HepG2 (cell line): ENCODE data around the gene TUBGCP3. TPM values are rescaled to one million over a fixed set of nuclear protein-coding genes. Genes with fewer than 3 reads are reported as not detected.

Experiments
- ATAC-seq: fragments of 200-7000 bp; cut with Tn5 transposase; 3 replicates; pipeline ENCODE4 v1.9.1; 2020; ENCODE audit warnings: mild to moderate bottlenecking, moderate library complexity
- BruUV-seq: library from RNA; stranded (reverse); fragments of 400-500 nt; replicated peaks from 2 replicates; lab custom pipeline; 2021; lab: Mats Ljungman, UMichigan
- CTCF ChIA-PET: fragments of 300-600 bp; formaldehyde crosslinking; extraction: SDS; loops from one replicate; lab custom pipeline; 2021; ENCODE audit warnings: low total read pairs, inconsistent platforms, low intra/inter-chr PET ratio; lab: Yijun Ruan, JAX
- POLR2A ChIA-PET: fragments of 350-600 bp; sonication (Branson Sonifier 250); formaldehyde crosslinking; loops from one replicate; lab custom pipeline; 2020; ENCODE audit warnings: antibody characterized with exemption, inconsistent platforms; lab: Yijun Ruan, JAX
- DNase-seq: peaks from one replicate; pipeline ENCODE4 v3.0.0-alpha.2; 2015; ENCODE audit warnings: low spot score
- FAIRE-seq: peaks from 3 replicates; lab custom pipeline; 2011; peaks lifted over from hg19 to GRCh38; lab: Jason Lieb, UNC
- H2AFZ ChIP-seq: one replicate; pipeline ENCODE4 v1.6.1; 2011; ENCODE audit warnings: low read length, inconsistent platforms
- H3K27ac ChIP-seq: fragments of 300-600 bp; 3 replicates; pipeline ENCODE4 v1.8.0; 2011; ENCODE audit warnings: mixed run types, mild to moderate bottlenecking, mixed read lengths, low read length, inconsistent platforms; ENCODE audit not compliant: insufficient read depth; ENCODE audit errors: extremely low read length
- H3K27me3 ChIP-seq, 2 experiments: fragments of 200-600 bp in 1 of 2; 2 replicates in 1 of 2; 3 replicates in 1 of 2; pipeline versions ENCODE4 v1.6.0 to v1.8.0; 2011; ENCODE audit warnings: low read length in 2 of 2, mild to moderate bottlenecking in 2 of 2, moderate library complexity in 2 of 2, inconsistent platforms in 1 of 2; ENCODE audit not compliant: insufficient read depth in 2 of 2, control insufficient read depth in 1 of 2
- H3K36me3 ChIP-seq, 2 experiments: fragments of 200-600 bp in 1 of 2; replicated peaks in 1 of 2; 2 replicates in 1 of 2; 3 replicates in 1 of 2; pipeline versions ENCODE4 v1.5.1 to v1.8.0; 2011; ENCODE audit warnings: low read length in 2 of 2, inconsistent platforms in 1 of 2; ENCODE audit not compliant: insufficient read depth in 2 of 2, control insufficient read depth in 1 of 2
- H3K4me1 ChIP-seq: 2 replicates; pipeline ENCODE4 v1.5.1; 2012; ENCODE audit warnings: low read length, inconsistent platforms; ENCODE audit not compliant: insufficient read depth
- H3K4me2 ChIP-seq: 2 replicates; pipeline ENCODE4 v1.6.0; 2011; ENCODE audit warnings: low read depth, low read length, inconsistent platforms
- H3K4me3 ChIP-seq, 3 experiments: fragments of 200-600 bp in 1 of 3; sonication (generic), shearing (Covaris generic) in 1 of 3; replicated peaks in 1 of 3; 2 replicates each; pipeline ENCODE4 v1.5.1; 2011 to 2016; ENCODE audit warnings: low read length in 3 of 3, inconsistent platforms in 2 of 3, low read depth in 2 of 3, mild to moderate bottlenecking in 2 of 3, control low read depth in 1 of 3, mixed read lengths in 1 of 3; ENCODE audit not compliant: insufficient read depth in 1 of 3
- H3K79me2 ChIP-seq: one replicate; pipeline ENCODE4 v1.6.1; 2011; ENCODE audit warnings: low read length, inconsistent platforms; ENCODE audit not compliant: insufficient read depth
- H3K9ac ChIP-seq: 2 replicates; pipeline ENCODE4 v1.6.0; 2011; ENCODE audit warnings: mild to moderate bottlenecking, low read depth, low read length, inconsistent platforms; ENCODE audit not compliant: insufficient read depth
- H3K9me3 ChIP-seq: 2 replicates; pipeline ENCODE4 v1.5.1; 2012; ENCODE audit warnings: mild to moderate bottlenecking, low read length
- H4K20me1 ChIP-seq: 2 replicates; pipeline ENCODE4 v1.6.0; 2011; ENCODE audit warnings: inconsistent platforms, mild to moderate bottlenecking, low read length, moderate library complexity; ENCODE audit not compliant: insufficient read depth
- BHLHE40 ChIP-seq: IDR thresholded peaks from 2 replicates; pipeline ENCODE4 v1.6.1; 2011; ENCODE audit warnings: low read length, improper control_type of control experiment
- BRF2 ChIP-seq: sonication (generic); formaldehyde crosslinking; IDR thresholded peaks from 2 replicates; pipeline ENCODE4 v1.8.1; 2022; ENCODE audit warnings: mild to moderate bottlenecking, missing genetic modification reagents
- DR1 ChIP-seq: sonication (generic); formaldehyde crosslinking; IDR thresholded peaks from 2 replicates; pipeline ENCODE4 v1.8.0; 2021; ENCODE audit warnings: mild to moderate bottlenecking, missing genetic modification reagents, inconsistent platforms
- EZH2 ChIP-seq: conservative IDR thresholded peaks from 2 replicates; pipeline ENCODE4 v1.6.1; 2012; ENCODE audit warnings: mild to moderate bottlenecking, low read depth, low read length, moderate library complexity
- KDM3A ChIP-seq: IDR thresholded peaks from 2 replicates; pipeline ENCODE4 v1.6.1; 2018; ENCODE audit warnings: low read depth, missing compliant biosample characterization
- KLF12 ChIP-seq: sonication (generic); formaldehyde crosslinking; IDR thresholded peaks from 2 replicates; pipeline ENCODE4 v1.4.0; 2020; ENCODE audit warnings: missing genetic modification reagents, borderline replicate concordance
- NR2F2 ChIP-seq: IDR thresholded peaks from 2 replicates; pipeline ENCODE4 v1.6.1; 2012; ENCODE audit warnings: low read depth, inconsistent platforms, borderline replicate concordance
- ZBTB38 ChIP-seq: sonication (generic); formaldehyde crosslinking; IDR thresholded peaks from 2 replicates; pipeline ENCODE4 v1.5.1; 2020; ENCODE audit warnings: mild to moderate bottlenecking, missing genetic modification reagents
- ZIK1 ChIP-seq: sonication (generic); formaldehyde crosslinking; IDR thresholded peaks from 2 replicates; pipeline ENCODE4 v1.5.0; 2020; ENCODE audit warnings: mild to moderate bottlenecking, low read depth, missing genetic modification reagents, borderline replicate concordance
- ZNF460 ChIP-seq: sonication (generic); formaldehyde crosslinking; IDR thresholded peaks from 2 replicates; pipeline ENCODE4 v1.5.1; 2020; ENCODE audit warnings: missing genetic modification reagents, mild to moderate bottlenecking, borderline replicate concordance
- ZNF510 ChIP-seq: sonication (generic); formaldehyde crosslinking; IDR thresholded peaks from 2 replicates; pipeline ENCODE4 v1.4.0; 2020; ENCODE audit warnings: low read depth, mild to moderate bottlenecking, missing genetic modification reagents
- ZNF562 ChIP-seq: sonication (generic); formaldehyde crosslinking; IDR thresholded peaks from 2 replicates; pipeline ENCODE4 v1.8.0; 2022; ENCODE audit warnings: missing genetic modification reagents, borderline replicate concordance
- ZNF570 ChIP-seq: sonication (generic); formaldehyde crosslinking; IDR thresholded peaks from 2 replicates; pipeline ENCODE4 v1.4.0; 2020; ENCODE audit warnings: mild to moderate bottlenecking, missing genetic modification reagents, borderline replicate concordance
- ZNF597 ChIP-seq: sonication (generic); formaldehyde crosslinking; IDR thresholded peaks from 2 replicates; pipeline ENCODE4 v1.5.0; 2020; ENCODE audit warnings: missing genetic modification reagents
- ZNF639 ChIP-seq: conservative IDR thresholded peaks from 2 replicates; pipeline ENCODE4 v1.6.1; 2018; ENCODE audit warnings: missing genetic modification reagents
- ZNF713 ChIP-seq: sonication (generic); formaldehyde crosslinking; IDR thresholded peaks from 2 replicates; pipeline ENCODE4 v1.4.0; 2020; ENCODE audit warnings: mild to moderate bottlenecking, missing genetic modification reagents
- ZNF740 ChIP-seq: sonication (generic); formaldehyde crosslinking; IDR thresholded peaks from 2 replicates; pipeline ENCODE4 v1.4.0; 2020; ENCODE audit warnings: missing genetic modification reagents
- ZNF792 ChIP-seq: IDR thresholded peaks from 2 replicates; pipeline ENCODE4 v1.6.1; 2016
- WGBS: methylation state at CpG from one replicate; pipeline ENCODE4 v1.1.6; 2017; ENCODE audit warnings: low lambda C conversion rate; 5-methylcytosine and 5-hydroxymethylcytosine counted together
- in situ Hi-C: cut with HindIII; loops from 2 replicates; pipeline ENCODE4 v1.10.0; 2017; ENCODE audit warnings: low pct_unique_long_range_greater_than_20kb; ENCODE audit not compliant: extremely low pct_ligation_motif_present
- intact Hi-C: fragments of 100-400 bp; cut with micrococcal nuclease; formaldehyde crosslinking; loops from one replicate; pipeline ENCODE4 v1.10.0; 2022; ENCODE audit not compliant: unreplicated experiment
- polyA plus RNA-seq, 8 experiments: library from polyadenylated mRNA; depleted of rRNA in 3 of 8; stranded (reverse) in 7 of 8; unstranded in 1 of 8; fragments of >200 nt; fragmentation: Illumina TruSeq in 4 of 8; extraction: Trizol in 4 of 8; gene quantifications; 2 replicates each; pipeline versions ENCODE4 v1.2.1 to v1.2.3, GENCODE V29; 2011 to 2016; ENCODE audit warnings: low read depth in 4 of 8, missing spikeins in 1 of 8, mixed read lengths in 1 of 8; ENCODE audit not compliant: insufficient read depth in 1 of 8
- total RNA-seq, 5 experiments: library from RNA; depleted of rRNA; stranded (reverse); fragments of >200 nt; fragmentation: Illumina TruSeq; extraction: Trizol; gene quantifications; 2 replicates each; pipeline ENCODE4 v1.2.3, GENCODE V29; 2016; ENCODE audit warnings: low read depth in 1 of 5

Gene TUBGCP3
- total and polyA plus RNA-seq, 2 of the 13 experiments (the other 11 are each of a cell fraction or from before 2014, with no cell fraction given): 12.6 to 15.5 TPM

GRCh38 chr13:112466132-112467058 lies 121.6 kb downstream of the TUBGCP3 start:
- in situ Hi-C loops: no loop called here
- Histone ChIP-seq H3K4me2 (no peak overlapping the region), H3K9ac (no peak overlapping the region), H4K20me1 (no peaks in the 10 kb centered on the region), H2AFZ (no peak overlapping the region), H3K79me2 (no peaks in the 10 kb centered on the region), H3K27ac (no peak overlapping the region), H3K27me3 (peaks cover 0 to 20% of the 10 kb centered on the region in 2 experiments; a peak in 3 of 5 replicates), H3K9me3 (no peaks in the 10 kb centered on the region), H3K36me3 (no peaks in the 10 kb centered on the region), H3K4me3 (no peak overlapping the region), H3K4me1 (no peaks in the 10 kb centered on the region)
- ChIA-PET POLR2A (no interaction called here), CTCF (no interaction called here)
- intact Hi-C loops: no loop called here
- TF ChIP-seq ZNF510 (no peak), NR2F2 (no peak), ZIK1 (no peak), ZNF713 (CRISPR knock-in tag) (no peak), ZNF740 (CRISPR knock-in tag) (no peak), DR1 (no peak), EZH2 (no peak), KDM3A (CRISPR knock-in tag) (no peak), ZNF597 (CRISPR knock-in tag) (no peak), ZNF460 (CRISPR knock-in tag) (no peak), ZNF570 (CRISPR knock-in tag) (no peak), BRF2 (CRISPR knock-in tag) (no peak), ZNF562 (no peak), ZBTB38 (CRISPR knock-in tag) (no peak), KLF12 (CRISPR knock-in tag) (no peak), ZNF639 (CRISPR knock-in tag) (no peak), BHLHE40 (no peak), ZNF792 (CRISPR knock-in tag) (no peak)
- no peak for DNase-seq
- FAIRE-seq: no peak
- BruUV-seq: no TSS peak
- ATAC-seq: no peak
- 70% methylated on average over 14 of the region's 40 CpGs for WGBS
